ENCODE results near the gene RAP1GDS1.

RAP1GDS1 gene

GRCh38 chr4:98260579-98261404 is at the start of gene RAP1GDS1:
Gene RAP1GDS1 (plus strand): TSS chr4:98261384. CDS start chr4:98261566, 182 bp downstream.
- DNase-seq (ENCODE audit: low read depth in 3 of 3), result peak; percentile 88 to 96 (median 91)

GRCh38 chr4:98222306-98222705 is 38.9 kb upstream of the RAP1GDS1 start:
- no peak for DNase-seq (ENCODE audit: low read depth in 3 of 3)

DNA sequence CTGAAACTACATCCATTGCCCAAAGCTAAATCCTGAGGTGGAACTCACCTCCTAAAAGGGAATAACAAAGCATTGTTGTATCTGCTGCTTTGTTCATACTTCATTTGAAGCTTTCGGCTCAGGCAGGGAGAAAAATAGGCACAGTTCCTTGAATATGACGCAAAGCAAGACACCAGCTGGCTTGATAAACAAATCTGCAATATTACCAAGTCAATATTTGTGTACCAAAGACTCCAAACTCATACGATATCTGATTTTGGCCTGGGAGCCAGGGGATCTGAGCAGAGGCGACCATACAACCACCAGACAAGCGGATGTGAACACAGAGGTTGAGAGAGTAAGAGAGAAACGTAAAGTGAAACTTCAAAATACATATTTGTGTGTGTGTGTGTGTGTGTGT is 34.8 kb upstream of the RAP1GDS1 start:
- no peak for DNase-seq (ENCODE audit: low read depth in 3 of 3)

DNA sequence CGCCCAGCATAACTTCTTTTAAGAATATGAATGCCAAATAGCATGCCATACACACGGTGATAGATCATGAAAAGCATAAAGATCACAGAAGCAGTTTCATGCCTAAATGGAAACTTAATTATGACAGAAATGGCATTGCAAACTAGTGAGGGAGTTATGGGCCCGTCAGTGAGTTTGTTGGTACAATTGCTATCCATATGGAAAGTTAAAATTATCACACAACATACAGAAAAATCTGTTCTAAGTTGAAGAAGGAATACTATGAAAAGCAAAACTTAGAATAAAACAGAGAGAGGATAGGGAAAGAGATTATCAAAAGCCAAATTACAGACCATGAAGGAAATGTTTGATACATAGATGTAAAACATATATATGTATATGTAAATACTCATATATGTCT is 30.2 kb upstream of the RAP1GDS1 start:
- DNase-seq (ENCODE audit: low read depth in 3 of 3), result no peak

GRCh38 chr4:98232202-98232601 is 29.0 kb upstream of the RAP1GDS1 start:
- DNase-seq (ENCODE audit: low read depth in 3 of 3), result no peak

DNA sequence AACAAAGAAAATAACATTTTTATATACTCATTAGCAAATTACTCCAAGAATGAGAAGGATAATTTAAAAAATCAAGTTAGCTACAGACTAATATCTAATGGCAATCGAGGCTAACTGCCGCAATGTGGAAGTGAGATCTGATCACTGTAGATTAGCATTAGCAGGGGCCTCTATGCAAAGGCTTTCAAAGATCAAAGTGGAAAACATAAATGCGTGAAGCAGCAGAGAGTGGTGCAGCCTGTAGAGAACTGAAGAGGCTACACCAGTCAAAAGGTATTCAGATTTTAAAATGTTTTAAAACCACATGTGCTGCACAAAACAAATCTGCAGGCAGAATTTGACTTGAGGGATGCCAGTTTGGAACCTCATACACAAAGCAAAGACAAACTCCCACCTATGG is 24.0 kb upstream of the RAP1GDS1 start:
- DNase-seq (ENCODE audit: low read depth in 3 of 3), result no peak

DNA sequence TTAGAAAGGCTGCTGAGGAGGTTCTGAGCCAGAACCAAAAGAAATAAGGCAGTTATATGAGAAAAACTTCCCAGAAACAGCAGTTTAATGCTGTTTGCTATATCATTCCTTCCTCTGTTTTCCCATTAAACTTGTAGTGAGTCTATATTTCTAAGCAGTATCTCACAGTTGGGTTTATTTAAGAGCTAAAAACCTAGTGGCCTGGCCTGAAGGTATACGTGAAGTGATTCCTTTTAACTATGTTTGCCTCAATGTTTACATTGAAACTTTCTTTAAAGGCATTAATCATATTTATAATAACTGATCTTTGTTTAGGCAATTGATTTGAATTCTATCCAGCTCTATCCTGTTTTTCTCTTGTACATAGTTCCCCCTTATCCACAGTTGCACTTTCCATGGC is 19.1 kb upstream of the RAP1GDS1 start:
- DNase-seq (ENCODE audit: low read depth in 3 of 3), result no peak

DNA sequence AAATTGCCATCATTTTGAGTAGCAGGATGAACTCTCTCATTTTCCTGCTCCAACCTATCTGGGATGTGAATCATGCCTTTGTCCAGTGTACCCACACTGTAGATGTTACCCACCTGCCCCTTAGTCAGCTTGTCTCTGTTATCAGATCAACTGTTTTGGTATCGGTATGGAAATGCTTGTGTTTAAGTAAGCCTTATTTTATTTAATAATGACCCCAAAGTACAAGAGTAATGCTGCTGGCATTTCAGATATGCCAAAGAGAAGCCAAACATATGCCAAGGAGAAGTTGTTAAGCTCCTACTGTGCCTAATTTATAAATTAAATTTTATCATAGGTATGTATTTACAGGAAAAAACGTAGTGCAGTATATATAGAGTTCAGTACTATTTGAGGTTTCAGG is 18.6 kb upstream of the RAP1GDS1 start:
- no peak for DNase-seq (ENCODE audit: low read depth in 3 of 3)

GRCh38 chr4:98245226-98245625 is 16.0 kb upstream of the RAP1GDS1 start:
- no peak for DNase-seq (ENCODE audit: low read depth in 3 of 3)

- DNase-seq (ENCODE audit: low read depth in 3 of 3), result no peak
Measured at GRCh38 chr4:98248934-98249333, 12.2 kb upstream of the RAP1GDS1 start.

- DNase-seq (ENCODE audit: low read depth in 3 of 3), result no peak
Measured at GRCh38 chr4:98249831-98250230, 11.4 kb upstream of the RAP1GDS1 start.

- no peak for DNase-seq (ENCODE audit: low read depth in 3 of 3)
Measured at GRCh38 chr4:98253499-98253898, 7.7 kb upstream of the RAP1GDS1 start.

DNA sequence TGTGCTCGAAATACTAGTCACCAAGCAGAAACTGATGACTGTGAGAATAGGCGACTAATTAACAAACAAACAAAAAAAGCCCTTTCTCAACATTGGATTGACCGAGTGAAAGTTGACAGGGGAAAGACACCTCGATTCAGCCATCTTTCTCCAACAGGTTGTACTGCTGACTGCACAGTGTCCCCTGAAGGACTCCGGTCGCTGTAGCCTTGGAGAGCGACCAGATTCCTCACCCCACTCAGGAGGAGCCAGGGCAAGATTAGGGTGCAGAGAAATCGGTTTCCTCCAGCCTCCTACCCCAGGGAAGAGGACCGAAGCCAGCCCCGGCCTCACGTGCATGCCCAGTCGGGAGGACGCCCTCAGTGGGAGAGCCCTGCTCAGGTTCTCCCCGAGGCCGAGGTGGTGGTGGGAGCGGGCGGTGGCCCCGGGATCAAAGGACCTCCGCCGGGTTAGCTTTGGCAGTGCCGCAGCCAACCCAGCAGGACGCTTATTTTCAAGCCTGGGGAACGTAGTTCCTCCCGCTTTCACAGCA is 1.1 kb upstream of the RAP1GDS1 start:
- peak; percentile 8 to 12 (median 10) for DNase-seq (ENCODE audit: low read depth in 3 of 3)

DNA sequence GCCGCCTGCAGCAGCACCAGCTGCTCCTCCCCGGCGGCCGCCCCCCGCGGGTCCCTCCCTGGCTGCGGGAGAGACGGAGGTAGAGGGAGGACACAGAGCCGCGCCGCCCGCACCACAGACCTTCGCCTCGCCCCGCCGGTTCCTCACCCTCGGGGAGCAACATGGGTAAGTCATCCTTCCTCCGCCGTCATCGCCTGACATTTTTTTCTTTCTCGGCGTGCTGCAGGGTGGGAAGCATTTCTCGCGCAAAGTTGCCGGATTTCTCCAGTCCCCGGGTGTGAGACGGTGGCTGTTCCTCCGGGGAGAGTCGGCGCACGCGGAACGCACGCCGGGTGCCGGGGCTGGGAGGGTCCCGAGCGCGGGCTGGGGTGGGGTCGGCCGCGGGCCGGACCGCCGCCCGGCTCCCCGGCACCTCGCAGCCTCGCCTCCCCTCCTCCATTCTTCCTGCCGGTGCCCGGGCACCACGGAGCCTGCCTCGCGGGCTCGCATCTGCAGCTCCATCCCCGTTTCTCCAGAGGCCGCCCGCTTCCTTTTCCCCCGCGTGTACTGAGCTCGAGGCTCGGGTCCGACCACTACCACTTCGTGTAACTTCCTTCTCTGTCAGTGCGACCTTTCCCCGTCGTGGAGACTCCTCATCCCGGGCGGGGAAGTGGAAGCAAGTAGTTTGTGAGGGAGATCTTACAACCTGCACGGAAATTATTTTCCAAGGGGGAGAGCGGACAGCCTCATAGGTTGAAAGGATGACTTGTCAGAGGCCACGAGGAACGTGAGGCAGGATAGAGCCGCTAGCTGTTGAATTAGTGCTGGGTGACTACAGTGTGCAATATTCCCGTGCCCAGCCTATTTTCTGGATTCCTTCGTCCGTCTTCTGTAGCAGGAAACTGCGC is 464 bp downstream of the RAP1GDS1 start:
- DNase-seq (ENCODE audit: low read depth in 3 of 3), result peak; percentile 8 to 54 (median 31)

DNA sequence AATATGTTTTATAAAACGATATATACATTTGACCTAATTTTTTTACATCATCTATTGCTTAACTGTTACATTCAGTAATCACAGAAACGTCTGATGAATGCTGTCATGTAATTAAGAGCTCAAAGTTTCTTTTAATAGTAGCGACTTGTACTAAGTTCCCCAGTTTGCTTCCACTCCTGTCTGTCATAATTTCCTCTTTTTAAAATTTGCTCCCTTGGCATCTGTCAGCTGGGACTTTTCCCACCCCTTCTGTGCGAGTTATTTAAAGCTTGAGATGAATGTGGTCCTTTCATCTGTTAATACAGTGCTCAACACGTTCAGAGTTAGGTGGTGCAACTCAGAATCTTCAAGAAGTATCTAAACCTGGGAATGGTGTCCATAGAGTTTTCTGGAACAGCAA is 1.2 kb downstream of the RAP1GDS1 start:
- no peak for DNase-seq (ENCODE audit: low read depth in 3 of 3)

- DNase-seq (ENCODE audit: low read depth in 3 of 3), result no peak
Measured at GRCh38 chr4:98267498-98267897, 6.3 kb downstream of the RAP1GDS1 start.

DNA sequence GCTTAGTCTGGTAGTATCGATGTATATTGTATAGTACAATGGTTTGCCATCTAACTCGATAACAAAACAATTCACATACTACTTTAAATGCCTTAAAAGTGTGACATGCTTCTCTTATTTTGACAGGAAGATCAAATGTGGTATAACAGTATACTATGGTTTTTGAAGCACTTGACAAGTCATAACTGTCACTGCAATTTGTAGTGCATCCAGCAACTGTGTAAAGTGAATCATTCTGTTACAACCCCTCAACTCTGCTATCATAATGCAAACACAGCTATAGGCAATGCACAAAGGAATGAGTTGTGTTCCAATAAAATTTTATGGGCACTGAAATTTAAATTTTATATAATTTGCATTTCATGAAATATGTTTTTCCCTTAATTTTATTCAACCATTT is 14.0 kb downstream of the RAP1GDS1 start:
- no peak for DNase-seq (ENCODE audit: low read depth in 3 of 3)

DNA sequence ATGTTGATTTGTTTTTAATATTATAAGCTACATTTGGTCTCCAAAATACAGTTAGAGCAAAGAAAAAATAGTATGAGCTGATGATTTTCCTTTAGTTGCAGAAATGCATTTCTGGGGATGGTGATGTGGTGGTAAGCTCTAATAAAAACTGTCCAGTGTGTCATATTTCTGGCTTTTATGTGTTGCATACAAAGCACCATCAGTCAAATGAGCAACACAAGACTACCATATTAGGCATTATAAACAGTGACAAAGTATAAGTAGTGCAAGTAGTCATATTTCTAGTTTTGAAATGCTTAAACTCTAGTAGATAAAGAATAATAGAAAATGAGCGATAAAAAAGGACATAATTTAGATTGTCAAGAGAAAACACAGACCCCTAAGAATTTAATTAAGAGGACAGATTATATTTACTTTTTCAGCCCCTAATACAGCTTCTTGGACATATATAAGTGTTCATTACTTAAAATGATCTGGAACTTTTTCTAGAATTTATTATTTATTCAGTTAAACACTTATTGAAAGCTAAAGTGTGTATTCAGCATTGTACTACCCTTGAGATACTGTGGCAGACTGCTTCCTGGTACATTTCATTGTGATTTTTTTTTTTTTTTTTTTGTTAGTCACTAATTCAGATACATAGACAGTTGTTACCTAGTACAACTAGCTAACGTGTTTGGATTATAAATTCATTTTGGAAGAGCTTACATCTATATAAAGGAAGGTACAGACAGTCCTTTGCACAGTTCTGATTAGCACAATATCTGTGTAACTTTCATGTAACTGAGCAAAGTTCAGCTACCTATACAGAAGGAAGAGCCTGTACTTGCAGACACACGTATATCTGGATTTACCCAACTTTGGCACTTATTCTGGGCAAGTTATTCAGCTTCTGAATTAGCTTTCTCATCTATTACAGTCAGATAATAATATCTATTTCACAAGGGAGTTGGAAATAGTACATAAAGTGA is 22.3 kb downstream of the RAP1GDS1 start:
- no peak for DNase-seq (ENCODE audit: low read depth in 3 of 3)

- DNase-seq (ENCODE audit: low read depth in 3 of 3), result no peak
Measured at GRCh38 chr4:98284640-98285046, 23.5 kb downstream of the RAP1GDS1 start.

DNA sequence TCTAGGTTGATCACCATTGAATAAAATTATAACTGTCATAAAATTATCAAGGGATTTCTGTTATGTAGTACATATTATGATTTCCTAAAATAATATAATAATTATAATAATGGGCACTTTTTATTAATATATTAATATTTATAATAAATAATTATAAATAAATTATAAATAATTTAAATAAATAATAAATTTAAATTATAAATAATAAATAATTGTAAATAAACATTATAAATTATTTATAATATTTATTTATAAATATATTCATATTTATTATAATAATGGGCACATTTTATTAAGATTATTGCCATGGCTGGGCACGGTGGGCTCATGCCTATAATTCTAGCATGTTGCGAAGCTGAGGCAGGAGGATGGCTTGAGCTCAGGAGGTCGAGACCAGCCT is 24.5 kb downstream of the RAP1GDS1 start:
- no peak for DNase-seq (ENCODE audit: low read depth in 3 of 3)

DNA sequence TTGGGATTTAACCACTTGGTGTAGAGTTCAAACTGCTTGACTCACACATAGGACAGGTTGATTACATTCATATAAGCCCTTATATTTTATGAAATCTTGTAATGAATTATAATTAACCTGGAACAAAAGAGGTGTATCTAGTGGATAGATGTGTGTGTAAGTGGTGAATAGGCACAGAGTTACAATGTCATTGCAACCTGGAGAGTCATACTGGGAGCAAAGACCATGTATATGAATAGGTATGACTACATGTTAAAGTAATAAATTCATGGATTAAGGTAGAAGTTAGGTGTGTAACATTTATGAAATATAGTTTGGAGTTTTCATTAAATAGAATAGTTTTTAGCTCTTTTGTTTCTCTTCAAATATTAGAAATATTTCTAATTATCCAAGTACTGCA is 26.1 kb downstream of the RAP1GDS1 start:
- DNase-seq (ENCODE audit: low read depth in 3 of 3), result no peak
